Tibial nerve (tissue), 3 donors: ENCODE measurements around the gene KRTAP22-1.

Experiments
- POLR2A ChIP-seq, 2 donors: fragments of 450-650 bp; IDR thresholded peaks; one replicate each; pipeline ENCODE4 v1.6.1; 2017; ENCODE audit warnings: antibody characterized with exemption in 2 of 2, mild to moderate bottlenecking in 2 of 2, moderate library complexity in 2 of 2
- TF ChIP-seq, protein P1 (sequence below), 5 experiments: fragments of 200-600 bp in 3 of 5; fragments of 450-650 bp in 2 of 5; sonication (generic) in 3 of 5; IDR thresholded peaks; one replicate each; pipeline ENCODE4 v1.5.1; 2016 to 2019; ENCODE audit warnings: antibody characterized with exemption in 5 of 5, mild to moderate bottlenecking in 3 of 5, moderate library complexity in 2 of 5

DNA sequence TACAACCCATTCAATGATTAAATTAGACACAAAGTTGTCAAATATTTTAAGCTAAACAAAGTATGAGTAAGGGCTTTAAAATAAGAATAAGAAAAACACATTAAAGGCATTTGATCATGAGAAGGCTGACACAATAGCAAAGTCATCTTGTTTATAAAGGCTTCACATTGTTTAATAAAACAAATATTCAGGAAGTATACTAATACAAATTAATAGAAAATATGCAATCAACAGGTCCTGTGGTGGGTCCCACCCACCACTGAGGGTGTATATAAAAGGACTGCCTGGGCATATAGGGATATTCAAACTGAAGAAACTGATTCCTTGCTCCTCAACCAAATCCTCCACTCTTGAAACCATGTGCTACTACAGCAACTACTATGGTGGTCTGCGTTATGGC, 34.0 kb downstream of the KRTAP22-1 start, which contains the start of gene KRTAP20-2:
- TF ChIP-seq, protein P1, sequence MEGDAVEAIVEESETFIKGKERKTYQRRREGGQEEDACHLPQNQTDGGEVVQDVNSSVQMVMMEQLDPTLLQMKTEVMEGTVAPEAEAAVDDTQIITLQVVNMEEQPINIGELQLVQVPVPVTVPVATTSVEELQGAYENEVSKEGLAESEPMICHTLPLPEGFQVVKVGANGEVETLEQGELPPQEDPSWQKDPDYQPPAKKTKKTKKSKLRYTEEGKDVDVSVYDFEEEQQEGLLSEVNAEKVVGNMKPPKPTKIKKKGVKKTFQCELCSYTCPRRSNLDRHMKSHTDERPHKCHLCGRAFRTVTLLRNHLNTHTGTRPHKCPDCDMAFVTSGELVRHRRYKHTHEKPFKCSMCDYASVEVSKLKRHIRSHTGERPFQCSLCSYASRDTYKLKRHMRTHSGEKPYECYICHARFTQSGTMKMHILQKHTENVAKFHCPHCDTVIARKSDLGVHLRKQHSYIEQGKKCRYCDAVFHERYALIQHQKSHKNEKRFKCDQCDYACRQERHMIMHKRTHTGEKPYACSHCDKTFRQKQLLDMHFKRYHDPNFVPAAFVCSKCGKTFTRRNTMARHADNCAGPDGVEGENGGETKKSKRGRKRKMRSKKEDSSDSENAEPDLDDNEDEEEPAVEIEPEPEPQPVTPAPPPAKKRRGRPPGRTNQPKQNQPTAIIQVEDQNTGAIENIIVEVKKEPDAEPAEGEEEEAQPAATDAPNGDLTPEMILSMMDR (IDR thresholded peaks at IDR 0.05), result no peak
- no peak for TF ChIP-seq POLR2A (IDR thresholded peaks at IDR 0.05)
